Thymus (tissue), 11 donors: ENCODE measurements around the gene RPL27A. TPM values are rescaled to one million over a fixed set of nuclear protein-coding genes. Genes with fewer than 3 reads are reported as not detected.
"Not testable (repeated sequence)": the region's sequence is repeated elsewhere in the genome, so short reads cannot be mapped to it uniquely, and the experiment has no call there.

Experiments used
- DNase-seq, 9 donors: peaks; one replicate each; pipeline ENCODE4 v3.0.0-alpha.2; 2013; ENCODE audit warnings: low spot score in 9 of 9, low read depth in 6 of 9, missing footprints in 1 of 9
- H3K27ac ChIP-seq, 2 donors: one replicate each; pipeline ENCODE4 v1.5.1; 2013; ENCODE audit warnings: control low read depth in 1 of 2, low read depth in 1 of 2, low read length in 1 of 2, mild to moderate bottlenecking in 1 of 2, moderate library complexity in 1 of 2
- H3K27me3 ChIP-seq, 2 donors: one replicate each; pipeline ENCODE4 v1.5.1; 2013; ENCODE audit warnings: low read length in 1 of 2; ENCODE audit not compliant: control insufficient read depth in 2 of 2, insufficient read depth in 1 of 2
- H3K36me3 ChIP-seq, 2 donors: one replicate each; pipeline ENCODE4 v1.5.1; 2013; ENCODE audit warnings: low read length in 1 of 2, mild to moderate bottlenecking in 1 of 2, moderate library complexity in 1 of 2; ENCODE audit not compliant: control insufficient read depth in 2 of 2, insufficient read depth in 2 of 2
- H3K4me1 ChIP-seq, 2 donors: one replicate each; pipeline ENCODE4 v1.5.1; 2013; ENCODE audit warnings: low read length in 2 of 2; ENCODE audit not compliant: control insufficient read depth in 2 of 2, insufficient read depth in 2 of 2
- H3K4me3 ChIP-seq, 2 donors: one replicate each; pipeline ENCODE4 v1.5.1; 2013; ENCODE audit warnings: low read length in 2 of 2, control low read depth in 1 of 2, mild to moderate bottlenecking in 1 of 2
- H3K9me3 ChIP-seq, 2 donors: one replicate each; pipeline ENCODE4 v1.5.1; 2013; ENCODE audit warnings: low read length in 1 of 2, mild to moderate bottlenecking in 1 of 2; ENCODE audit not compliant: control insufficient read depth in 2 of 2, insufficient read depth in 1 of 2
- WGBS: extraction: QIAGEN DNeasy Blood & Tissue Kit; methylation state at CpG from one replicate; pipeline ENCODE4 v1.1.7; 2013; 5-methylcytosine and 5-hydroxymethylcytosine counted together
- polyA plus RNA-seq: library from polyadenylated mRNA; stranded (reverse); fragments of 200-250 nt; gene quantifications from one replicate; pipeline ENCODE4 v1.2.3, GENCODE V29; 2013
- total RNA-seq: library from RNA; stranded (reverse); fragments of 120-200 nt; gene quantifications from one replicate; pipeline ENCODE4 v1.2.4, GENCODE V29; 2013
- donor health status: healthy.

RPL27A gene
- total and polyA plus RNA-seq, 2 donors: 2,501 to 4,277 TPM

DNA sequence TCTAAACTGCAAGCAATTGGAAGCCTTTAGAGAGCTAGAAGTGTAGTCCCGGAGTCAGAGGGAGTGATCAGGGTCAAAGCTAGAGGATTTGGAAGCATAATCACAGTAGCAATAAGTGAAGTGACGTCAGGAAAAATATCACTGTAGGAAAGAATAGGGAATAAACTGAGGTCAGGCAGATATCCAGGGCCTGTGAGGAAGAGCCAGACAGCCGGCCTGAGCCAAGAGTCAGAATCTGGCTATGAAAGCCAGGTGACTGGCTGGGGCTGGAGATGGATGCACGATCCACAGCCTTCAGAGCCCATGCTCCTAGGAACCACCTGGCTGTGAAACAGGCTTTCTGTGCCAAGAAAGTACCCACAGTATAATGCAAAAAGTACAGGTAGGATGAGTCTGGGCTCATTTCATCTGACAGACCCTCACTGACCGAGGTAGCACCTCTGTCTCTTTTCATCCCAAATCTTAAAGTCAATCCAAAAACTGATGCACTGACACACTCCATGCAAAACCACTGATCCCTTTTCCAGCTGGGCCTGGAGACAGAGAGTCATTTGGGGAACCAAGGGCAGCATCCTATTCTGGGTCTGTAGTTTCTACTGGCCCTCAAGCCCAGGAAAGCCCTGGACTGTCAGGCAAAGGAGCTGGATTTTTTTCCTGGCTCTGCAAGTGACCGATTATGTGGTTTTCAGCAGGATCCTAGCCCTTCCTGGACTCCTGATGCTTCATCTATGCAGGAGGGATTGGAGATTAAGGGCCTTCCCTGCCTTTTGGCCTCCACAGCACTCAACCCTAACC lies 21.4 kb upstream of the RPL27A start:
- Histone ChIP-seq H3K4me3 (no peak overlapping the region), H3K27me3 (no peaks in the 10 kb centered on the region), H3K9me3 (no peaks in the 10 kb centered on the region), H3K4me1 (no peaks in the 10 kb centered on the region), H3K27ac (no peak overlapping the region), H3K36me3 (no peaks in the 10 kb centered on the region)
- DNase-seq: no peak
- WGBS: 94% methylated on average over 6 of the region's 6 CpGs

DNA sequence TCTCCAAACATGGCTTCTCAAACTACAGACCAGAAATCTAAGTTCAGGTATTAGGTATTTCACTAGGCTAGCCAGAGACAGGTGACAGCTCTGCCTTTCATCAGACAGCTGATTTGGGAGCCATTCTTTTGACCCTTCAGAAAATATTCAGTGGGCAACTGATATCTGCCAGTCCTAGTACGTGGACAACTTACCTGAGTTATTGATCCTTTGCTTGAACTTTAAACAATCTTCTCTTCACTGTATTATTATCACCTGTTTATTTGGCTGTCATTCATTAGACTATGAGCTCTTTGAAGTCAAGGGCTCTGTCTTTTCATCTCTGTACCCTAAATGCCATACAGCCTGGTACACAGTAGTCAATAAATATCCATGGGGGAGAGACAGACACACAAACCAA lies 17.4 kb upstream of the RPL27A start:
- no peak overlapping the region for H3K4me3 ChIP-seq
- 100% methylated on average over 1 of the region's 1 CpG for whole genome bisulfite sequencing

DNA sequence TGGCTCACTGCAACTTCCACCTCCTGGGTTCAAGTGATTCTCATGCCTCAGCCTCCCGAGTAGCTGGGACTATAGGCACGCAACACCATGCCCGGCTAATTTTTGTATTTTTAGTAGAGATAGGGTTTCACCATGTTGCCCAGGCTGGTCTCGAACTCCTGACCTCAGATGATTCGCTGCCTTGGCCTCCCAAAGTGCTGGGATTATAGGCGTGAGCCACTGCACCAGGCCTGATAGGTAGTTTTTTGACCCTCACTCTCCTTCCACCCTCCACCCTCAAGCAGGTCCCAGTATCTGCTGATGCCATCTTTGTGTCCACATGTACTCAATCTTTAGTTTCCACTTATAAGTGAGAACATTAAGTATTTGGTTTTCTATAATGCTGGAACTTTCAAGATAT lies 12.5 kb upstream of the RPL27A start:
- not testable (repeated sequence) for H3K4me3 ChIP-seq, H3K27ac ChIP-seq, H3K27me3 ChIP-seq, DNase-seq, H3K4me1 ChIP-seq, H3K9me3 ChIP-seq
- WGBS: 97% methylated on average over 6 of the region's 6 CpGs
- H3K36me3 ChIP-seq: peaks cover 6 to 13% of the 10 kb centered on the region in 2 donors

More for the DNA sequence above, 17.4 kb upstream of the RPL27A start:
- Histone ChIP-seq H3K4me1 (no peaks in the 10 kb centered on the region), H3K36me3 (no peaks in the 10 kb centered on the region), H3K27me3 (no peaks in the 10 kb centered on the region), H3K27ac (no peak overlapping the region), H3K9me3 (no peaks in the 10 kb centered on the region)
- DNase-seq: no peak

DNA sequence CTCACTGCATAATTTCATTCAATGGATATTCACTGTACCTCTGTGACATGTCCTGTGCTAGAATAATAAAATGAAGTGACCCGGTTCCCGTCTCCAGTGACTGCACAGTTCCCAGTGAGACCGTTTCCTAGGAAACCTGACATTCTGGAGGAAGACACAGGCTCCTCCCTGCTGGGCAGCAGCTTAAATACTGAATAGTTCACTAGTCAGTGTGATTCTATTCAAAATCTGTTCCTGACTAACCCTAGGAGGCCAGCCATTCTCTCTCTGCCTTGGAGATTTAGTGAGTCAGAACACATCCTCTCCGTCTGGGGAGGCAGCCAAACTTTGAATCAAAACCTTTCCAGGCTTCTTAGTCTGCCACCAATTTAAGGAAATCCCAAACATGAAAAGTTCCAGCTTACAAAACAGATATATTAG lies 11.4 kb upstream of the RPL27A start:
- Histone ChIP-seq H3K9me3 (no peaks in the 10 kb centered on the region), H3K27me3 (no peaks in the 10 kb centered on the region), H3K27ac (peak overlapping the region in 1 of 2 donors; percentile 60), H3K4me1 (peaks cover 0 to 6% of the 10 kb centered on the region in 2 donors), H3K36me3 (peaks cover 6 to 13% of the 10 kb centered on the region in 2 donors), H3K4me3 (no peak overlapping the region)
- WGBS: 93% methylated on average over 4 of the region's 4 CpGs
- DNase-seq: no peak

DNA sequence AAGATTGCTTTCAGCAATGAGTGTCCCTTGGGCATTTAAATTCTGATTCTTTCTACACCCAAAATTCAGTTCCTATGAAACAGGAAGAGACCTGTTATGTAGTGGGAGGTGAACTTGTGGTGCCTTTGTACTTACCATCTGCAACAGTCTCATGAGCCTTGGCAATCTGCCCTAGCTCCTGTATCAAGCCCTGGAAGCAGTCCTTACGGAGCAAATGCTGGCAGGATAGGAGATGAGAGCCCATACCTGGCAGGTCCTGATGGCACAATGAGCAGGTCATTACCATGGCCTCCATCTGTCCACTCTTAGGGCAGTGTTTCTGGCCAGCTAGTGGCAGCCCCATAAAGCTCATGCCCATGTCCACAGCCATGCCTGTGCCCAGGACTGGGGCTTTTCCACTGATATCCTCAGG lies 10.9 kb upstream of the RPL27A start:
- H3K4me3 ChIP-seq: no peak overlapping the region
- 0% methylated on average over 1 of the region's 1 CpG for WGBS
- peaks cover 6 to 13% of the 10 kb centered on the region in 2 donors for H3K36me3 ChIP-seq
- no peak for DNase-seq
- H3K4me1 ChIP-seq: peaks cover 0 to 6% of the 10 kb centered on the region in 2 donors
- H3K27ac ChIP-seq: peak overlapping the region; percentile 40 to 60
- no peaks in the 10 kb centered on the region for H3K27me3 ChIP-seq
- H3K9me3 ChIP-seq: no peaks in the 10 kb centered on the region

DNA sequence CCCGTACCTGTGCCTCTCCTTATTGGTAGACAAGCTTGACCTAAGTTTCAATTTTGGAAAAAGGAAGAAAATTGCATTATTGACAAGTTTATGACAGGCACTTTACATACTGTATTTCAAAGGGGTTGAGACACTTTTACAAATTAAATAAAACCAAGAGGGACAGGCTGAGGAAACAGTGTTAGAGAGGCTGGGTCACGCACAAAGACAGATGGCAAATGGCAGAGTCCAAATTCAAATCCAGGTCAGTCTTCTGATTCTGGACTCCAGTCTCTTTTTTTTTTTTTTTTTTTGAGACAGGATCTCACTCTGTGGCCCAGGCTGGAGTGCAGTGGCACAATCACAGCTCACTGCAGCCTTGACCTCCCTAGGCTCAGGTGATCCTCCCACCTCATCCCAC lies 10.2 kb upstream of the RPL27A start:
- DNase-seq: no peak

DNA sequence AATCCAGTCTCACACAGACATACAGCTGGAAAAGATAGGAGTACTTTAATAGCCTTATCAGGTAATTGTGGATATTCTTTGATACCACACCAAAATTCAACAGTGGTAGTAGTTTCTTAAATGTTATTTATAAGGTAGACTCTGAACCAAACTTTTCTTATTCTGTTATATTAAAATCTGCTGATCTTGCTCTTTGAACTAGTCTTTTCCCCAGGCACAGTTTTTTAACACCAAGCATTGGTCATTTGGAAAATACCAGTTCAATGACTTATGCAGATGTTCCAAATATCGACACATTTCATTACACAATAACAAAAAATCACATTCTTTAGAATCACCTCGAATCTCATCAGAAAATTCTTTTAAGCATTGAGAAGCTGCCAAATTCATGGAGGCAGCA lies 7.7 kb upstream of the RPL27A start:
- Histone ChIP-seq H3K4me1 (peaks cover 0 to 6% of the 10 kb centered on the region in 2 donors), H3K27ac (no peak overlapping the region), H3K27me3 (no peaks in the 10 kb centered on the region), H3K36me3 (peaks cover 8 to 13% of the 10 kb centered on the region in 2 donors), H3K4me3 (no peak overlapping the region), H3K9me3 (no peaks in the 10 kb centered on the region)
- no peak for DNase-seq
- WGBS: 97% methylated on average over 2 of the region's 2 CpGs

More for the DNA sequence above, 10.2 kb upstream of the RPL27A start:
- peaks cover 6 to 13% of the 10 kb centered on the region in 2 donors for H3K36me3 ChIP-seq
- H3K4me1 ChIP-seq: peaks cover 0 to 6% of the 10 kb centered on the region in 2 donors
- no peaks in the 10 kb centered on the region for H3K27me3 ChIP-seq
- H3K4me3 ChIP-seq: no peak overlapping the region
- no peaks in the 10 kb centered on the region for H3K9me3 ChIP-seq
- WGBS: 98% methylated on average over 2 of the region's 2 CpGs
- H3K27ac ChIP-seq: no peak overlapping the region

DNA sequence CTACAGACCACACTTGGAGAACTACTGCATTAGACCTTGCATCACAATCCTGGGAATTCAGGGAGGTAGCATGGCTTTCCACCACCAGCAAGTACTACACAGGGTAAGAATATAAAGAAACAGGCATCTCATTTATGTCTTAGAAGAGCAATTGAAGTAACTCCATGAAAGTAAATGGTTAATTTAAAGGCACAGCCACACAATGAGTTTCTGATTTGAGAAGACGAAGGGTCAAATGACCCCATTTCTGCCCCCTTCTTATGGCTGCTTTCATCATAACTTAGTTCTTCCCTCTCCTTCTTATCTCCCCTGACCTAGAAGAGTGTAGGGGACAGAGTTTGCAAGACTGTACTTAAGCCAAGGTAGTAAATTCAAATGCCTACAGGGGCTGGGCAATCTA lies 6.1 kb upstream of the RPL27A start:
- Histone ChIP-seq H3K9me3 (no peaks in the 10 kb centered on the region), H3K27ac (no peak overlapping the region), H3K4me1 (peaks cover 0 to 6% of the 10 kb centered on the region in 2 donors), H3K4me3 (no peak overlapping the region), H3K27me3 (no peaks in the 10 kb centered on the region), H3K36me3 (peaks cover 7 to 8% of the 10 kb centered on the region in 2 donors)
- WGBS: 96% methylated on average over 1 of the region's 1 CpG
- no peak for DNase-seq

DNA sequence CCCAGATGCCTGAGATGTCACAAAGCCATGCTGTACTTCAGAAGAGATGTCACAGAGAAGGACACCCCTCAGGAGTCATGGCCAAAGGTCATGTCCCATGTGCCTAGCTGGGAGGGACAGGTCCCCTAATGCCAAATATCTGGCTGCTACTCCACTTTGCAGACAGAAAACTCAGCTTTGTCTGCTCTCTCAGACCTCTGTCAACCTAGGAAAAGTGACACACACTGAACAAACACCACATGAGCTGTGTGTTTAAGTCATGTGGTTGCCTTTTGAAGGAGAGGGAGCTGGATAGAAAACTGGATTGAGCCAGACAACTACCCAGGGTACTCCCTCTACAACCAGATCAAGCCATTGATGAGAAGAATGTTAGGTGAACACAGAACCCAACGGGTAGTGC lies 3.6 kb upstream of the RPL27A start:
- peaks cover 9 to 10% of the 10 kb centered on the region in 2 donors for H3K4me1 ChIP-seq
- no peaks in the 10 kb centered on the region for H3K27me3 ChIP-seq
- 95% methylated on average over 1 of the region's 1 CpG for WGBS
- H3K27ac ChIP-seq: no peak overlapping the region
- no peaks in the 10 kb centered on the region for H3K9me3 ChIP-seq
- H3K36me3 ChIP-seq: peaks cover 1 to 5% of the 10 kb centered on the region in 2 donors
- H3K4me3 ChIP-seq: no peak overlapping the region
- DNase-seq: no peak
